Esophagus squamous epithelium (tissue), 5 donors: ENCODE results near the gene TSC1. TPM values are rescaled to one million over a fixed set of nuclear protein-coding genes. Genes with fewer than 3 reads are reported as not detected.
A peak's percentile ranks its signal among the peaks of the same experiment; 100 is the strongest.

Experiments
- DNase-seq: peaks from one replicate; lab custom pipeline; 2025; lab: John Stamatoyannopoulos, UW
- H3K27ac ChIP-seq, 4 donors: fragments of 200-600 bp; sonication (generic); one replicate each; pipeline ENCODE4 v1.5.1; 2016 to 2019; ENCODE audit warnings: mild to moderate bottlenecking in 1 of 4
- H3K27me3 ChIP-seq, 4 donors: fragments of 200-600 bp; sonication (generic); 1 replicate in 3 of 4; 2 replicates in 1 of 4; pipeline versions ENCODE4 v1.5.1 to v1.6.0; 2017 to 2021; ENCODE audit warnings: antibody characterized with exemption in 1 of 4
- H3K36me3 ChIP-seq, 3 donors: fragments of 200-600 bp; sonication (generic); one replicate each; pipeline ENCODE4 v1.5.1; 2016 to 2019
- H3K4me1 ChIP-seq, 3 donors: fragments of 200-600 bp; sonication (generic); one replicate each; pipeline ENCODE4 v1.5.1; 2017 to 2019
- H3K4me3 ChIP-seq, 4 donors: fragments of 200-600 bp; sonication (generic); 1 replicate in 3 of 4; 2 replicates in 1 of 4; pipeline ENCODE4 v1.5.1; 2016 to 2019; ENCODE audit warnings: mild to moderate bottlenecking in 2 of 4, moderate library complexity in 1 of 4
- H3K9me3 ChIP-seq, 3 donors: fragments of 200-600 bp; sonication (generic); one replicate each; pipeline ENCODE4 v1.5.1; 2016 to 2019
- CTCF ChIP-seq, 6 experiments: fragments of 450-650 bp in 4 of 6; fragments of 200-600 bp in 2 of 6; sonication (generic) in 2 of 6; IDR thresholded peaks; one replicate each; pipeline ENCODE4 v1.5.1; 2016 to 2019; ENCODE audit warnings: antibody characterized with exemption in 6 of 6, mild to moderate bottlenecking in 4 of 6, moderate library complexity in 4 of 6
- POLR2A ChIP-seq, 4 donors: fragments of 450-650 bp; IDR thresholded peaks; one replicate each; pipeline ENCODE4 v1.6.1; 2017; ENCODE audit warnings: antibody characterized with exemption in 4 of 4, mild to moderate bottlenecking in 4 of 4, moderate library complexity in 3 of 4
- WGBS, 2 donors: methylation state at CpG; one replicate each; pipeline ENCODE4 v1.1.5; 2018; 5-methylcytosine and 5-hydroxymethylcytosine counted together
- intact Hi-C: fragments of 100-400 bp; cut with DNase I; formaldehyde crosslinking; loops from one replicate; pipeline ENCODE4 v1.15.0; 2022
- total RNA-seq, 4 donors: library from RNA; depleted of rRNA; stranded (reverse); fragments of >200 nt; gene quantifications; one replicate each; pipeline ENCODE4 v1.1.0, GENCODE V29; 2016
- donor health status: DM: yes; HTN: yes; CAD: no.

Gene TSC1
- total RNA-seq, 4 donors from 2014 or later = 18.8 to 38.7 (median 25.7) TPM

GRCh38 chr9:132908635-132909034 is 35.8 kb downstream of the TSC1 start:
- intact Hi-C loops = loop anchor here (10.0 kb wide), 1 partner anchor 66 kb away; the partner anchor contains the start of gene GFI1B
- Histone ChIP-seq H3K4me3 (no peak overlapping the region), H3K4me1 (no peaks in the 10 kb centered on the region), H3K36me3 (peaks cover 11 to 98% (median 28%) of the 10 kb centered on the region in 3 donors), H3K27ac (no peak overlapping the region), H3K9me3 (no peaks in the 10 kb centered on the region), H3K27me3 (no peaks in the 10 kb centered on the region)
- no peak for TF ChIP-seq CTCF (IDR thresholded peaks at IDR 0.05)
- no peak for TF ChIP-seq POLR2A (IDR thresholded peaks at IDR 0.05)
- DNase-seq = no peak
- 82 to 87% methylated on average over 6 to 7 of the region's 7 CpGs for WGBS, 2 donors

GRCh38 chr9:132905726-132906125 is 38.7 kb downstream of the TSC1 start:
- no peak for DNase-seq
- H3K4me3 ChIP-seq = no peak overlapping the region
- intact Hi-C loops = loop anchor here (10.0 kb wide), 1 partner anchor 69 kb away; the partner anchor contains the start of gene GFI1B
- no peaks in the 10 kb centered on the region for H3K27me3 ChIP-seq
- H3K27ac ChIP-seq = no peak overlapping the region
- H3K36me3 ChIP-seq = peaks cover 5 to 95% (median 33%) of the 10 kb centered on the region in 3 donors
- no peaks in the 10 kb centered on the region for H3K4me1 ChIP-seq
- TF ChIP-seq POLR2A (IDR thresholded peaks at IDR 0.05) (no peak), CTCF (IDR thresholded peaks at IDR 0.05) (no peak)
- no peaks in the 10 kb centered on the region for H3K9me3 ChIP-seq
- 67 to 79% methylated on average over 5 to 12 of the region's 12 CpGs for WGBS, 2 donors

- Histone ChIP-seq H3K9me3 (no peaks in the 10 kb centered on the region), H3K27ac (no peak overlapping the region), H3K36me3 (peaks cover 4 to 95% (median 32%) of the 10 kb centered on the region in 3 donors), H3K27me3 (no peaks in the 10 kb centered on the region), H3K4me3 (no peak overlapping the region), H3K4me1 (no peaks in the 10 kb centered on the region)
- WGBS, 2 donors = 87 to 92% methylated on average over 11 to 13 of the region's 13 CpGs
- TF ChIP-seq POLR2A (IDR thresholded peaks at IDR 0.05) (no peak), CTCF (IDR thresholded peaks at IDR 0.05) (no peak)
- DNase-seq = no peak
- intact Hi-C loops = loop anchor here (10.0 kb wide), 1 partner anchor 71 kb away; the partner anchor contains the start of gene GFI1B
Measured at GRCh38 chr9:132903574-132904492, 40.6 kb downstream of the TSC1 start.

GRCh38 chr9:132901858-132902831 is 42.3 kb downstream of the TSC1 start:
- Histone ChIP-seq H3K36me3 (peaks cover 4 to 95% (median 39%) of the 10 kb centered on the region in 3 donors), H3K4me3 (no peak overlapping the region), H3K27me3 (no peaks in the 10 kb centered on the region), H3K9me3 (no peaks in the 10 kb centered on the region), H3K4me1 (peaks cover 0 to 1% (median 0%) of the 10 kb centered on the region in 3 donors), H3K27ac (peak overlapping the region in 1 of 4 donors; percentile 51)
- WGBS, 2 donors = 41 to 44% methylated on average over 10 to 11 of the region's 11 CpGs
- DNase-seq = no peak
- TF ChIP-seq CTCF (IDR thresholded peaks at IDR 0.05) (peak; percentile 69 to 97 (median 90)), POLR2A (IDR thresholded peaks at IDR 0.05) (no peak)
- intact Hi-C loops = loop anchor here (10.0 kb wide), 1 partner anchor 73 kb away; the partner anchor contains the start of gene GFI1B
